GM18517 (cell line): Measurements from ENCODE around the gene B3GAT2.
"Not testable (repeated sequence)": the region's sequence is repeated elsewhere in the genome, so short reads cannot be mapped to it uniquely, and the experiment has no call there.

Source experiments
- ATAC-seq: cut with Tn5 transposase; IDR thresholded peaks from one replicate; pipeline ENCODE4 v1.9.1; 2021; ENCODE audit warnings: mild to moderate bottlenecking, moderate library complexity; ENCODE audit not compliant: unreplicated experiment

Gene B3GAT2, protein sequence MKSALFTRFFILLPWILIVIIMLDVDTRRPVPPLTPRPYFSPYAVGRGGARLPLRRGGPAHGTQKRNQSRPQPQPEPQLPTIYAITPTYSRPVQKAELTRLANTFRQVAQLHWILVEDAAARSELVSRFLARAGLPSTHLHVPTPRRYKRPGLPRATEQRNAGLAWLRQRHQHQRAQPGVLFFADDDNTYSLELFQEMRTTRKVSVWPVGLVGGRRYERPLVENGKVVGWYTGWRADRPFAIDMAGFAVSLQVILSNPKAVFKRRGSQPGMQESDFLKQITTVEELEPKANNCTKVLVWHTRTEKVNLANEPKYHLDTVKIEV

DNA sequence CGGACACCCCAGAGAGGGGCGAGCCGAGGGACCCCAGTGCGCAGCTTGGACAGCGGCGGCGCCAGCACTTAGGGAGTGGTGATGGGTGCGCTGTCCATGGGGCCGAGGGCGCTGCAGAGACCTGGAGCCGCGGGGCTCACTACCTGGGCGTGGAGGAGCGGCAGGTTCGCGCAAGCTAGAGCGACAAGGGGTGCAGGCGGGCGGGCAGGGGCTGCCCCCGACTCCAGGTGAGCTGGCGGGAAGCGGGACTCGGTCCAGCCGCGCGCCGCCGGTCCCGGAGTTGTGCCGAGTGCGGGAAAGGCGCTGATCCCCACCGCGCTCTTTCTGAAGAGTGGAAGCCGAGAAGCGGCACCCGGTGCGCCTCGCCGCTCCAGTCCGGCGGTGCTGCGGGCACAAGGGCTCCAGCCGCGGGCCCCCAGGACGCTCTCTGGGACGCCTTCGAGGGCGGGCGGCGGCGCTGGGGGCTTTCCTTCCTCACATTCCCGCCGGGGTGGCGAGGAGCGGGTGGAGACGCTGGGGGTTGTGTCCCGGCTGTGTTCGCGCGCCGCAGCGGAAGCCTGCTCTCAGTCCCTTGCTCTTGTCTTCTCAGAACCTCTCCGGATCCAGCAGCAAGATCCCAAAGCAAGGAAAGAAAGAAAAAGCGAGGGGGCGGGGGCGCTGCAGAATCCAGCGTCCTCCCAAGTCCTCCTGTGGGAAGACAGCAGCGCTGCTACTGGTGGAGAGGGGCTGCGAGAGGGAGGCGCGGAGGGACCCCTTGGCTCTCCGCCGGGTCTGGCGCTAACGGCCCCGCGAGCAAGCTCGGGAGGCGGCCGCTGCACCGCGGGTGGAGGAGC, at the start of gene B3GAT2:
TSS of gene B3GAT2 (minus strand) at position 610 of the 833 bp plus-strand sequence. CDS start 631 bp downstream, outside the sequence.
- ATAC-seq = no peak

DNA sequence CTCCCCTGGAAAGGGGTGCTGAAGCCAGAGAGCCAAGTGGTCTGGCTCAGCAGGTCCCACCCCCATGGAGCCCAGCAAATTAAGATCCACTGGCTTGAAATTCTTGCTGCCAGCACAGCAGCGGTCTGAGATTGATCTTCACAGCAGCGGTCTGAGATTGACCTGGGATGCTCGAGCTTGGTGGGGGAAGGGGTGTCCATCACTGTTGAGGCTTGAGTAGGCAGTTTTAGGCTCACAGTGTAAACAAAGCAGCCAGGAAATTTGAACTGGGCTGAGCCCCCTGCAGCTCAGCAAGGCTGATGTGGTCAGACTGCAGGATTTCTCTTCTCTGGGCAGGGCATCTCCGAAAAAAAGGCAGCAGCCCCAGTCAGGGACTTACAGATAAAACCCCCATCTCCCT, 41.3 kb upstream of the B3GAT2 start:
- ATAC-seq = no peak

DNA sequence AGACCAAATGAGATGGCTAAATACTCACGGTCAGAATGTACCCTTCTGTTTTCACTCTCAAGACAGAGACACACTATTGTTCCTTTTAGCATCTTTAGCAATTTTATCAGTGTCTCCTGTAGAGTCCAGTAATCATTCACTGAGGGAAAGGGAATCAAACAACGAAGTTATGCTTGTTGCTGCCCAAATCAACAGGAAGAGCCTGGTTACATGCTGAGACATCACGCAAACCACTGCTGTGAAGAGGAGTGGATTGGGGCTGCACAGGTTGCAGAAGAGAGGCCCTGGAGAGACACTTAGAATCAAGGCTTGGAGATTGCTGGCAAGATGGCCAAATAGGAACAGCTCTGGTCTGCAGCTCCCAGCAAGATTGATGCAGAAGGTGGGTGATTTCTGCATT, 40.5 kb upstream of the B3GAT2 start:
- no peak for ATAC-seq

DNA sequence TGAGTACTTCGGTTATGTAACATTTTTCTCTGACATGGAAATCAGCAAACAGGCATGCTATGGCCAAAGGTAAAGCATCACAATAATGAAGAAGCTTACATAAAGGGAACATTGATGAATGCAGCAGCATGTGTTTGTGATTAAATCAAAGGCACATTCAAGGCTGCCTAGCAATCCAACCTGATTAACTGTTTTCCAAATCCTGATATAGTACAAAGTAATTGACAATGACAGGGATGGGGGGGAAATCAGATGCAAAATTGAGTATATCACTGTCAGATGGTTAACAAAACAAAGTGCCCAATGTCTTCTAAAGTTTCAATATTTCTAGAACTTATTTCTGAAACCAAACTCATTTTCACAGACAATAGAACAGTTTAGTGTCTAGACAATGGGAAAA, 39.2 kb upstream of the B3GAT2 start:
- ATAC-seq = no peak

DNA sequence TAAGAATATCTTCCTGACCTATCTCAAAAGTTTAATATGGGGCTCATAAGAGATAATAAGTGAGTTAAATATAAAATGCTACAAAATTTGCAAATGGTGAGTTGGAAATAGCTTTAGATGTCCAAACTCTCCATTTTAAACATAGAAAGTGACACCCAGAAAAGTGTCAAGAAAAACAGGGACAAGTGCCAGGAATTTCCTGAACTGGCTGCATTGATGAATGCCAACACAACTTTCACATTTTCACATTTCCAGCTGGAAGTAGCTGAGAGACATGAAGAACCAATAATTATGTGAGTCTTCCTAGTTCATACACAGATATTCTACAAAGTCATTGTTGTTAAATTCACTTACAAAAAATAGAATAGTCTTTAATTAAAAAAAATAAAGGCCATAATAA, 38.6 kb upstream of the B3GAT2 start:
- no peak for ATAC-seq

DNA sequence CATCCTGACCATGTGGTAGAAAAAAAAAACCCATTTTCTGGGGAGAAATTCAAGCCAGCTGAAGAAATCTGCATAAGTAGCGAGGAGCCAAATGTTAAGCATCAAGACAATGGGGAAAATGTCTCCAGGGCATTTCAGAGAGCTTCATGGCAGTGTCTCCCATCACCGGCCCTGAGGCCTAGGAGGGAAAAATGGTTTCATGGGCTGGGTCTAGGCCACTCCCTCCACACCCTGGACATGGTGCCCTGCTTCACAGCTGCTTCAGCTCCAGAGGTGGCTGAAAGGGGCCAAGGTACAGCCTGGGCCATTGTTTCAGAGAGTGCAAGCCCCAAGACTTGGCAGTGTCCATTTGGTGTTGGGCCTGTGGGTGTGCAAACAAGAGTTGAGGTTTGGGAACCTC, 34.4 kb upstream of the B3GAT2 start:
- ATAC-seq = no peak

DNA sequence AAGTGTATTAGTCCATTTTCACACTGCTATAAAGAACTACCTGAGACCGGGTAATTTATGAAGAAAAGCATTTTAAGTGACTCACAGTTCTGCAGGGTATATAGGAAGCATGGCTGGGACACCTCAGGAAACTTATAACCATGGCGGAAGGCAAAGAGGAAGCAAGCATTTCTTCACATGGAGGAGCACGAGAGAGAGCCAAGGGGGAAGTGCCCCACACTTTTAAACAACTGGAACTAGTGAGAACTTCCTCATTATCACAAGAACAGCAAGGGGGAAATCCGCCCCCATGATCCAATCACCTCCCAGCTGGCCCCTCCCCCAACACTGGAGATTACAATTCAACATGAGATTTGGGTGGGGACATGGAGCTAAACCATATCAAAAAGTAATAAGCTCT, 28.3 kb upstream of the B3GAT2 start:
- no peak for ATAC-seq

DNA sequence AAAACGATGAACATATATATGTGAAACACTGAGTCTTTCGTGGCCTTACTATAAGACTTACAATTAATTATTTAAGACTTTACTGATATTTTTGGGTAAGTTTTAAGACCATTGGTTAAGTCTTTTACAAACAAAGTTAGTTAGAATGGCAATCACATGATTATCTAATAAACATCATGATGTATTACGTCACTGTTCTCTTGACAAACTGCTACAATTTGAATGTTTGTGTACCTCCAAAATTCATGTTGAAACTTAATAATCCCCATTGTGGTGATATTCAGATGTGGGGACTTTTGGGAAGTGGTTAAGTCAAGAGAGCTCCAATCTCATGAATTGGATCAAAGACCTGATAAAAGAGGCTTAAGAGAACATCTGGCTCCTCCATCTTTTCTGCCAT, 25.9 kb upstream of the B3GAT2 start:
- ATAC-seq = no peak

DNA sequence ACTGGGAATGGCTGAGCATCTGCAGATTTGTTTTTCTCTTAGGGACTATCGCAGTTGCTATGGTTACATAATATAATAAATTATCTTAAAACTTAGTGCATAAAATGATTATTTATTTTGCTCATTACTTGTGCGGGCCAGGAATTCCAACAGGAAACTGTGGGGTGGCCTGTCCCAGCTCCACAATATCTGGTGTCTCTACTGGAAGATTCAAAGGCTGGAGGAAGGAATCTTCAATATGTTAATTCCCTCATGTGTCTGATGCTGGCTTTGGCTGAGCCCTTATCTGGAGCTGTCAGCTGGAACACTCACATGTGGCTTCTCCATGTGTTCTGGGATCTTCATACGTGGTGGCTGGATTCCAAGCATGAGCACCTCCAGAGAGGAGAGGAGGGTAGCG, 23.9 kb upstream of the B3GAT2 start:
- no peak for ATAC-seq

DNA sequence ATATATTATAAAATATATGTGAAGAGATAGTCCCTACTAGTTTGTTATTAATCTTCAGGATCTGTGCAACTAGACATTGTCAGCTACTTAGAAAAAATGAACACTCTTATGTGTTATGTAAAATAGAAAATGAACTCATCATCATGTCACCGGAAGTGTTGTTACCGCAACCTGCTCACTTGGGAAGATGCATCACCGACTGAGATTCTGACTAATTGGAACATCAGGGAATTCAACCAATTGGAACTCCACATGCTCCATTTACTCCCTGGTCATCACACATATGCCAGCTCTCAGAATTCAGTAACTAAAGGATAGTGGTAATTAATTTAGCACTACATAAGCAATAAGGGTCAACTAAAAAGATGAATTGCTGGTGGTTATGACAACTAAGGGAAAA, 16.7 kb upstream of the B3GAT2 start:
- ATAC-seq = no peak

DNA sequence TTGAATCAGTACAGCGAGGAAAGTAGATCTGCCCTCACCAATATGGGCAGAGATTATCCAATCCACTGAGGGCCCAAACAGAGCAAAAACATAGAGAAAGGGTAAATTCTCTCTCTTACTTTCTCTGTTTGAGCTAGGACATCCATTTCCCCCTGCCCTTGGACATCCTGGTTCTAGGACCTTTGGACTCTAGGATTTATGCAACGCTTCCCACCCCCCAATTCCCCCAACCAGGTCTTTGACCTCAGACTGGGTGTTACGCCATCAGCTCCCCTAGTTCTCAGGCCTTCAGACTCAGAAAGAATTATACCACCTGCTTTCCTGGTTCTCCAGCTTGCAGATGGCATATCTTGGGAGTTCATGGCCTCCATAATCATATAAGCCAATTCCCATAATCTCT, 10.2 kb upstream of the B3GAT2 start:
- ATAC-seq = no peak

DNA sequence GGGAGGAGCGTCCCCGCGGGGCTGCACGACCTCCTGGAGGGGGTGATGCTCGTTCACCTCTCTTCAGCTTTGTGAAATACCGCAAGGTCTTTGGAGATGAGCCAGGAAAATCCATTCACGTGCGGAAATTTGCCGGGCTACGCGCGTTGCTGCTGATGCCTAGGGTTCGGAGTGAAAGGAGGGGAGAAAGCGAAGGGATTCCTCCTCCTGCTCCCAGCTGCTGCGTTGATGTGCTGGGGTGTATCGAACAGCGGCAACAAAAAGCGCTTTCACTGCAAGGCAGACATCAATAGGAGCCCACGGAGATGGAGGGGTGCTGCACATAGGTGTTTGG, 391 bp upstream of the B3GAT2 start:
- no peak for ATAC-seq

DNA sequence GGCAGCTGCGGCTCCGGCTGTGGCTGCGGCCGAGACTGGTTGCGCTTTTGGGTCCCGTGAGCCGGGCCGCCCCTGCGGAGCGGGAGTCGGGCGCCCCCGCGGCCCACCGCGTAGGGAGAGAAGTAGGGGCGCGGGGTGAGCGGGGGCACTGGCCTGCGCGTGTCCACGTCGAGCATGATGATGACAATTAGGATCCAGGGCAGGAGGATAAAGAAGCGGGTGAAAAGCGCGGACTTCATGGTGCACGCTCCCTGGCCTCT, 739 bp downstream of the B3GAT2 start:
- no peak for ATAC-seq

DNA sequence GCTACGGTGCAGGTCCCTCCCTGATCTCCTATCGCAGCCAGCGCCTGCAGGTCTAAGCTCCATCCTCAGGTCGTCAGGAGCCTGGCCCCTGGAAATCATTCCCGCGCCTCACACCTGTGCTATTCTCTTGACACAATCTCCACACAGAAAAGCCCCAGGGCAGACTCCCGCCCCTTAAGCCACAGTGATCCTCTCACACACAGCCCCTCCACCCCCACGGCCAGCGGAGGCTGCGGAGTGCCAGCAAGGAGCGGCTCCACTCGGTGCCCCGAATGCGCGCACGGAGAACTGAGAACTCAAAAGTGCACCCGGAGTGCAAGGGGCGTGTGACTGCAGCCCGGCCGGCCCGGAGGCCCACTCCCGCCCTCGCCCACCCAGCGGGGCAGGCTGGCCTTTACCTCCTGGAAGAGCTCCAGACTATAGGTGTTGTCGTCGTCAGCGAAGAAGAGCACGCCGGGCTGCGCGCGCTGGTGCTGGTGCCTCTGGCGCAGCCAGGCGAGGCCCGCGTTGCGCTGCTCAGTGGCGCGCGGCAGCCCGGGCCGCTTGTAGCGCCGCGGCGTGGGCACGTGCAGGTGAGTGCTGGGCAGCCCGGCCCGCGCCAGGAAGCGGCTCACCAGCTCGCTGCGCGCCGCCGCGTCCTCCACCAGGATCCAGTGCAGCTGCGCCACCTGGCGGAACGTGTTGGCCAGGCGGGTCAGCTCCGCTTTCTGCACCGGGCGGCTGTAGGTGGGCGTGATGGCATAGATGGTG, 1.2 kb downstream of the B3GAT2 start:
- peak; percentile 93 for ATAC-seq

DNA sequence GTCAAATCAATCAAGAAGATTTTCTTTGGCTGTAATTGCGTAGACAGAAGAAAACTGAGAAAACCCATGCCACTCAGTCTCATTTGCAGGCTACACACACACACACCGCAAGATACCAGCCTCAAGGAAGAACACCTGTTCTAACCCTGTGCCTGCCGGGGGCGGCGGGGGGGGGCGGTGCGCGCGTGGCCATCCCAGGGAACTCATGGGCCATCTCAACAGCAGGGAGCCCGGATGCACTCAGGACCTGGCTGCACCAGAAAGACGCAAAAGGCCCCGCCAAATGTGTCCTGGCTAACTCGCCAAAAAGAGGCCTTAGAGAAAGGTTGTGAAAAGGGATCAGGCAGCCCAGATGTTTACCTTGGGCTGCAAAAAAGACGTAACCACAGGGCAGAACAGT, 2.1 kb downstream of the B3GAT2 start:
- no peak for ATAC-seq

DNA sequence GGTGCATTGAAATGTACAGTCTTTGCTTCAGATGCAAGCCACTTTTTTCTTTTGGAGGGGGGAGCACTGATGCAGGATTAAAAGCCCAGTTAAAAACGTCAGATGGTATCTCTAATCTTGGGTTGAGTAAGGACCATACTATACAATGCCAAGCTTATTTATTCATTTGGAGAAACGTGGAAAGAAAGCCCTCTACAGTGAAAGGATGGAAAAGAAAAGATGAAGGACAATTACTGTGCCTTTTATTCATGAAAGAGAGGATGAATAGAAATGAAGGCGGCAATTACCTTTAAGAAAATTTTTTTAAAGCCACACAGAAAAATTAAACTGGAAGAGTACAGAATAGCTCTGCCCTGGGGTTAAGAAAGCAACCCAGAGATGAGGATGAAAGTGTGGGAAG, 2.7 kb downstream of the B3GAT2 start:
- ATAC-seq = no peak

DNA sequence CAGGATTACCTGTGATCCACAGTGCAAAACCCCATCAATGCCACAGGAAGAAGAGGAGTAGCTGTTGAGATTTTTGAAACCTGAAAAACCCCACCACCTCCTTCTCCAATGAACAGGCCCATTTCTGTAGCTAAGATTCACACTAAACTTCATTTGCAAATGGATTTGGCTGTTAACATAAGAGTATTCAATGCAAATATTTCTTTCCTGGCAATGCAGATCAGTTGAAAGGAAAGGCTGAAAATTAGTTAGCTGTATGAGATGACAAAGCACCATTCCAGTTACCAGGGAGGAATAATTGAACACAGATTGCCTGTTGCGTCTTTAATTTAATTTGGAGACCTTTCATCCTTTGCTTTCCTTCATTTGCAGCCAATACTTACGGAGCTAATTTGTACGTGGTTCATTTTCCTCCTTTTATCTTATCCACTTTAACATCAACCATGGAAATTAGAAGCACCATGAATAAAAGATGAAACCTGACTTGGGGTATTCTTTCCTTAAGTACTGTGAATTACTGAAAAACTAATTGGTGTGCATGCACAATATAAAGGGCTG, 4.2 kb downstream of the B3GAT2 start:
- ATAC-seq = no peak

DNA sequence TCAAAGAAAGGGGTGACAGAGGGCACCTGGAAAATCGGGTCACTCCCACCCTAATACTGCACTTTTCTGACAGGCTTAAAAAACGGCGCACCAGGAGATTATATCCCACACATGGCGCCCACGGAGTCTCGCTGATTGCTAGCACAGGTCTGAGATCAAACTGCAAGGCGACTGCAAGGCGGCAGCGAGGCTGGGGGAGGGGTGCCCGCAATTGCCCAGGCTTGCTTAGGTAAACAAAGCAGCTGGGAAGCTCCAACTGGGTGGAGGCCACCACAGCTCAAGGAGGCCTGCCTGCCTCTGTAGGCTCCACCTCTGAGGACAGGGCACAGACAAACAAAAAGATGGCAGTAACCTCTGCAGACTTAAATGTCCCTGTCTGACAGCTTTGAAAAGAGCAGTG, 12.5 kb downstream of the B3GAT2 start:
- not testable (repeated sequence) for ATAC-seq

DNA sequence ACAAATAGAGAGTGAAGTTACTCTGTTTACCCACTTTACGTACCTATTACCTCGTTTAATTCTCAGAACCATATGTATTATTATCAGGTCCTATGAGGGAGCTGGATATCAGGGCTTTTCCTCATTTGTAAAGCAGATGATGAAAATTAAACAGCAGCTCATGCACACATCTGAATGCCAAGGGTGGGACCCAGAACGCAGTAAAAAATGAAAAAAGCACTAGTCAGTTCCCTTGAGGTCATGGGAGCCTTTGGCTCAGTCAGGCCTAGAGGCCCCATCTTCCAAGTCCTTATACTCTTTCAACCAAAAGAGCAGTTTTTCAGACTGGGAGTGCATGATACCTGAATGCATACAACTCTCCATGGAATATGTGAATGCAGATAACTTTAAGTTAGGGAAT, 23.0 kb downstream of the B3GAT2 start:
- no peak for ATAC-seq

DNA sequence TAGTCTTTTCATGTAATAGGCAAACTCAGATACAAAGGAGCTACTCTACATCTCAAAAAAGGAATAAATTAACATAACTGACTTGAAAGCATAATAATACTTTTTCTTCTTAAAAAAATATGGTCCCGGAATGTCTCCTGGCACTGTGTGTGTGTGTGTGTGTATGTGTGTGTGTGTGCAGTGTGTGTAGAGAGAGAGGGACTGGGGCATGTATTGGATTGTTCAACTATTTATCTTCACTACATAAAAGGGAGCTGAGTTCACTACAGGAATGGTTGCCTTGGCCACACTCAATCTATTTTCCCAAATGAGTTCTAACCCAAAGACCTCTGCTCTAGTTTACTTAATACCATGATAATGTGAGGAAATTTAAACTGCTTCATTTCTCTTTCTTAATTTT, 51.1 kb downstream of the B3GAT2 start:
- no peak for ATAC-seq

DNA sequence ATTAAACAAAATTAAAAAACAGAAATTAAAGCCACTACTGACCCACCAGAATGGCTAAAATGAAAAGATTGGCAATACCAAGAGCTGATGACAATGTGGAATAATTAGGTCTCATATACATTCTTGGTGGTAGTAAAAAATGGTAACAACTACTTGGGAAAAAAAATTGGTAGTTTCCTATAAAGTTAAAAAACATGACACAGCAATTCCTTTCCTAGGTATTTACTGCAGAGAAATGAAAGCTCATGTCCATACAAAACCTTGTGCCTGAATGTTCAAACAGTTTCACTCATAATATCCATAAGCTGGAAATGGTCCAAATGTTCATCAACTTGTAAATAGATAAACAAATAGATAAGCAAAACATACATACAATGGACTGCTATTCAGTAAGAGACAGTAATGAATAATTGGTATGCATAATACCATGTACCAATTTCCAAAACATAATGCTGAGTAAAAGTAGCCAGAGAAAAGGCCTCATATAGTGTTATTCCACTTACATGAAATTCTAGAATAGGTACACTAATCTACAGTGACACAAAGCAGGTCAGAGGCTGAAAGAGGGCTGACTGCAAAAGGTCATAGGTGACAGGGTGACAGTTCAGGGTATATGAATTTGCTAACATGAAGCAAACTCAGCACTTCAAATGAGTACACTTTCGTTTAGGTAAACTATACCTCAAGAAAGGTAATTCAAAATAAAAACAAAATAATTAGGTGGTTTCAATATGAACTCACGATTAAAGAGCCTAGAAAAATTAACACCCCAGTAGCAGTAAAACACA, 53.0 kb downstream of the B3GAT2 start:
- no peak for ATAC-seq
